ENCODE results near the gene UBA3. TPM values are rescaled to one million over a fixed set of nuclear protein-coding genes. Genes with fewer than 3 reads are reported as not detected.
A peak's percentile ranks its signal among the peaks of the same experiment; 100 is the strongest.

The UBA3 gene
- total RNA-seq, 1 experiment from 2014 or later, result 45.6 TPM

GRCh38 chr3:69080233-69080920 is at the start of gene UBA3 (continued):
- TF ChIP-seq TCF7L2 (IDR thresholded peaks at IDR 0.05; ENCODE audit: borderline replicate concordance, extremely low read depth, insufficient read depth, insufficient read length) (no peak), CEBPB (IDR thresholded peaks at IDR 0.05; ENCODE audit: low read depth) (no peak), EGR1 (IDR thresholded peaks at IDR 0.05; ENCODE audit: low read depth) (0 out of 2 replicates have a peak, but pooled peaks have one; percentile 35), ATF3 (IDR thresholded peaks at IDR 0.05) (no peak), EZH2phosphoT487 (IDR thresholded peaks at IDR 0.05; ENCODE audit: borderline replicate concordance) (no peak)

GRCh38 chr3:69129531-69129930 is 49.4 kb upstream of the UBA3 start:
- RAD21 ChIA-PET (ENCODE audit: low non-redundant PET in 1 of 2, low total read pairs in 2 of 2, uncharacterized antibody in 2 of 2, unreplicated experiment in 2 of 2), result no interaction called here
- Histone ChIP-seq H3K36me3 (ENCODE audit: control insufficient read depth in 1 of 2, insufficient read depth in 2 of 2, low read length in 2 of 2) (no peaks in the 10 kb centered on the region), H3K9me3 (ENCODE audit: control insufficient read depth in 1 of 2, insufficient read depth in 1 of 2, low read depth in 1 of 2, low read length in 2 of 2) (no peaks in the 10 kb centered on the region), H3K9ac (ENCODE audit: low read length) (no peak overlapping the region), H3K4me1 (ENCODE audit: control insufficient read depth in 1 of 2, insufficient read depth in 2 of 2, low read length in 2 of 2) (no peaks in the 10 kb centered on the region), H3K4me3 (replicated peaks in 1 of 2; ENCODE audit: low read depth in 1 of 2, low read length in 2 of 2) (no peak overlapping the region), H3K27ac (ENCODE audit: low read depth, low read length) (no peak overlapping the region), H3K79me2 (ENCODE audit: insufficient read depth, low read length) (no peaks in the 10 kb centered on the region), H3K9me2 (ENCODE audit: insufficient read depth) (no peaks in the 10 kb centered on the region), H2AFZ (ENCODE audit: low read depth, low read length, poor library complexity, severe bottlenecking) (no peak overlapping the region), H3K27me3 (ENCODE audit: insufficient read depth, low read length) (no peaks in the 10 kb centered on the region), H3K4me2 (ENCODE audit: low read length) (no peak overlapping the region), H4K20me1 (ENCODE audit: insufficient read depth) (no peaks in the 10 kb centered on the region)
- POLR2A ChIA-PET, result no interaction called here
- BruUV-seq (replicated peaks), result no TSS peak
- ATAC-seq (no peak), DNase-seq (ENCODE audit: low read depth, low spot score) (no peak)
- TF ChIP-seq ZNF274 (IDR thresholded peaks at IDR 0.05; ENCODE audit: low read depth, low read length) (no peak), SRF (IDR thresholded peaks at IDR 0.05; ENCODE audit: low read depth) (no peak), SP1 (IDR thresholded peaks at IDR 0.05; ENCODE audit: low read depth) (no peak), EGR1 (IDR thresholded peaks at IDR 0.05; ENCODE audit: low read depth) (no peak), POLR2AphosphoS5 (IDR thresholded peaks at IDR 0.05; ENCODE audit: low read depth, low read length) (no peak), EZH2phosphoT487 (IDR thresholded peaks at IDR 0.05; ENCODE audit: borderline replicate concordance) (no peak), POLR2A (IDR thresholded peaks at IDR 0.05; ENCODE audit: borderline replicate concordance, extremely low read depth, insufficient read depth, insufficient read length) (no peak), MAX (IDR thresholded peaks at IDR 0.05) (no peak), ELF1 (IDR thresholded peaks at IDR 0.05; ENCODE audit: borderline replicate concordance, low read depth) (no peak), ZBTB33 (IDR thresholded peaks at IDR 0.05; ENCODE audit: extremely low read depth, insufficient replicate concordance, low read length) (no peak)
- CTCF ChIA-PET, result interaction anchor here (1.1 kb wide), 1 partner anchor 8 kb away, joined by 4 read pairs; no protein-coding TSS in a partner anchor
- intact Hi-C loops (cut with micrococcal nuclease), result no loop called here

All from HCT116 (cell line).